GM21367 (cell line): Measurements from ENCODE around the gene FAM111B.
A peak's percentile ranks its signal among the peaks of the same experiment; 100 is the strongest.
"Not testable (repeated sequence)": the region's sequence is repeated elsewhere in the genome, so short reads cannot be mapped to it uniquely, and the experiment has no call there.

ENCODE experiments used
- ATAC-seq: cut with Tn5 transposase; IDR thresholded peaks from one replicate; pipeline ENCODE4 v1.9.1; 2021; ENCODE audit not compliant: unreplicated experiment

Gene FAM111B, protein sequence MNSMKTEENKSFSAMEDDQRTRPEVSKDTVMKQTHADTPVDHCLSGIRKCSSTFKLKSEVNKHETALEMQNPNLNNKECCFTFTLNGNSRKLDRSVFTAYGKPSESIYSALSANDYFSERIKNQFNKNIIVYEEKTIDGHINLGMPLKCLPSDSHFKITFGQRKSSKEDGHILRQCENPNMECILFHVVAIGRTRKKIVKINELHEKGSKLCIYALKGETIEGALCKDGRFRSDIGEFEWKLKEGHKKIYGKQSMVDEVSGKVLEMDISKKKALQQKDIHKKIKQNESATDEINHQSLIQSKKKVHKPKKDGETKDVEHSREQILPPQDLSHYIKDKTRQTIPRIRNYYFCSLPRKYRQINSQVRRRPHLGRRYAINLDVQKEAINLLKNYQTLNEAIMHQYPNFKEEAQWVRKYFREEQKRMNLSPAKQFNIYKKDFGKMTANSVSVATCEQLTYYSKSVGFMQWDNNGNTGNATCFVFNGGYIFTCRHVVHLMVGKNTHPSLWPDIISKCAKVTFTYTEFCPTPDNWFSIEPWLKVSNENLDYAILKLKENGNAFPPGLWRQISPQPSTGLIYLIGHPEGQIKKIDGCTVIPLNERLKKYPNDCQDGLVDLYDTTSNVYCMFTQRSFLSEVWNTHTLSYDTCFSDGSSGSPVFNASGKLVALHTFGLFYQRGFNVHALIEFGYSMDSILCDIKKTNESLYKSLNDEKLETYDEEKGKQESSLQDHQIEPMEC

DNA sequence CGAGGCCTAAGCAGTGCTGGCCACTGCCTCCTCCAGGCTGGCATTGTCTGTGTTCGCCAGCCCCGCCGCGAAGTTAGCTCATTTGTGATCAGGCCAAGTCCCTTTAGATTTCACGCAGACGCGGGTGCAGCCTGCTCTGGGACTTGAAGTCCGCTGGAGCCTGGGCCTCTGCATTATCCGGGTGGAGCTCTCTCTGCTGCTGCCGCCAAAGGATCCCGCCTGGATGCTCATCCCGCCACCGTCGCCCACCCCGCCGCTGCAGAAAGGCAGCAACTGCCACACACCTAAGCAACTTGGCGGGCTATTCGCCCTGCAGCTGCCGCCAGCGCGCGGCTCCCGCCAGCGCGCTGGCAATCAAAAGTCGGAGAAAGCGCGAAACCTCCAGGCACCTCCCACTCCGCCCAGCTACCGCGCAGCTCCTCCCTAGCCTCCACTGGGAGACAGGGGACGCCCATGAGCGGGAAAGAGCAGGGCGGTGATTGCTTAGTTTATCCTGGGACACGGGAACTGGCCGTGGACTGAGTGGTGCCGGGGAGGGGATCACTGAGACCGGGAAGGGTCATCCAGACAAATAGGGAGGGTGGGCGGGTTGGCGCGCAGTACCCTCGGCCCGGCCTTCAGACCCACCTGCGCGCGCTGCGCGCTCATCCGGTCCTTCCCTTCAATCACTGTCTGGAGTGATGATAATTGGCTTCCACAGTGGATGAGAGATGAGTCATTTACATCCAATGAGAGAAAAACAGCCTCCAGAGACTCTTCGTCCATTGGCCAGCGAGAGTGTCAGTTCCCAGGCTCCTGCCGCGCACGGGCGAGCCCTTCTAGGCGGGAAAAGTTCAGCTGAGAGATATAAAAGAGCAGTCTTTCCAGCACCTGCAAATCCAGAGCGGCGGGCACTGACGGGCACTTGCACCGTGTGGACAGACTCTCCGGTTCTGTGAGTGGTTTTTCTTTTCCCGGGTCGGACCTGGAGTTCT, at the start of gene FAM111B:
Gene FAM111B, plus strand, starts transcription at position 875 of the 974 bp plus-strand sequence. CDS start 2,389 bp downstream, outside the sequence.
- ATAC-seq = peak; percentile 56

DNA sequence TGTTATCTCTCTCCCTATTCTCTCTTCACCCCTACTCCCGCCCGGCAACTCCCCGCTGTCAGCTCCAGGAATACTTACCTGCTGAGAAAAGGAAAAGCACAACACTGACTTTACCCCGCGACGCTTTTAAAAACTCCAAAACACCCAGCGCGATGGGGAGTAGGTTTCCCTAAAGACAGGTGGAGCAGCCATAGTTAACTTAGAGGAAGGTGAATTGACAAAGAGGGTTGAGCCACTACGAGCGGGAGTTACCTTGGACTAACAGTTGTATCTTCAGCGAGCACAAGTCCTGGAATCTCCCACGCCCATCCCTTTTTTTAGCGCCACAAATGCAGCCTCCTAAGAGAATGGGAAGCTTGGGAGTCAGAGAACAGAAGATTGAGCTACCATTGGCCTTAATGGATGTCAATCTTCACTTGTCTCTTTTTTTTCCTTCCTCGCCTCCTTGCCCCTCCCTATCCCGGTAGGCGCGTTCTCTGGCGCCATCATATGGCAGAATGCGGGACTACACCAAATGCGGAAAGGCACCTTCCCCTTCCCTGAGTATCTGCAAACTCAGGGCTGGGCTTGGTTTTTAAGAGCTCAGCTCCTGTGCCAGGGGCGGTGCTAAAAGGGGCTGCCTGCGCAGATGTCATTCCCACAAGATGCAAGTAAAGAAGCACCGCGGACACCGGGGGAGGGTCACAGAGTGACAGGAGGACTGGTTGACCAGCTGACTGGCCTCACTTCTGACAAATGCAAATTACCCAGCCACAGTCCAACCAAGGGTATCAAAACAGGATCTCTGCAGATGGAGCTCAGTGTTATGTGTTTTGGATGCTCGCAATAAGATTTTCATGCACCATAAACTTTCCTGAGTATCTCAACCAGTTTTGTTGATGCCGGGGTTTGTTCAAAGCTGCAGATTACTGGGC, 48.7 kb upstream of the FAM111B start:
- ATAC-seq = peak; percentile 90

DNA sequence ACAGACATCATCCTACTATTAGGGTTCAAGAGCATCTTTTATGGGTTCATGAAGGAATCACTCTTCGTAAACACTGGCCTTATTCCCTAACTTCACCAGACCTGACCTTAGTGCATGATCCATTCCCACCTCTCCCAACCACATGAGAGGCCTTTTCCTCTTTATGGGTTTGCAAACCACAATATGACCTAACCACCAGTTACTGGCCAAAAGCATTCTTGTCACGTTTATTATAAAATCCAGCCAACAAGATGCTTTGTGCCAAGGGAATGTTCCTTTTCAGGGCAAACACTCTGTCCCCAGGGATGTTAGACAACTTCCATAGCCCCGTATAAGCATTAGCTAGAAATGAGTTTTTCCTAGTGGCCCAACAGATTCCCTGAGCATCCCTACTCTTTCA, 46.9 kb upstream of the FAM111B start:
- ATAC-seq = not testable (repeated sequence)

DNA sequence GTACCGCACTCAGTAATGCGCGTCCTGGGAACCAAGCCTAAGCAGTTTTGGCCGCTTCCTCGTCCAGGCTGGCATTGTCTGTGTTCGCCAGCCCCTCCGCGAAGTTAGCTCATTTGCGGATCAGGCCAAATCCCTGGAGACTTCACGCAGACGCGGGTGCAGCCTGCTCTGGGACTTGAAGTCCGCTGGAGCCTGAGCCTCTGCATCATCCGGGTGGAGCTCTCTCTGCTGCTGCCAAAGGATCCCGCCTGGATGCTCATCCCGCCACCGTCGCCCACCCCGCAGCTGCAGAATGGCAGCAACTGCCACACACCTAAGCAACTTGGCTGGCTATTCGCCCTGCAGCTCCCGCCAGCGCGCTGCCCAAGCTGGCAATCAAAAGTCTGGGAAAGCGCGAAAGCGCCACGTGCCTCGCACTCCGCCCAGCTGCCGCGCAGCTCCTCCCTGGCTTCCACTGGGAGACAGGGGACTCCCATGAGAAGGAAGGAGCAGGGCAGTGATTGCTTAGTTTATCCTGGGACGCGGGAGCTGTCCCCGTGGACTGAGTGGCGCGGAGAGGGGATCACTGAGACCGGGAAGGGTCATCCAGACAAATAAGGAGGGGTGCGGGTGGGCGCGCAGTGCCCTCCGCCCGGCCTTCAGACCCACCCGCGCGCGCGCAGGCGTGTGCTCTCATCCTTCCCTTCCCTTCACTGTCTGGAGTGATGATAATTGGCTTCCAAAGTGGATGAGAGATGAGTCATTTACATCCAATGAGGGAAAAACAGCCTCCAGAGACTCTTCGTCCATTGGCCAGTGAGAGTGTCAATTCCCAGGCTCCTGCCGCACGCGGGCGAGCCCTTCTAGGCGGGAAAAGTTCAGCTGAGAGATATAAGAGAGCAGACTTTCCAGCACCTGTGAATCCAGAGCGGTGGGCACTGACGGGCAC, 44.2 kb upstream of the FAM111B start:
- ATAC-seq = no peak

DNA sequence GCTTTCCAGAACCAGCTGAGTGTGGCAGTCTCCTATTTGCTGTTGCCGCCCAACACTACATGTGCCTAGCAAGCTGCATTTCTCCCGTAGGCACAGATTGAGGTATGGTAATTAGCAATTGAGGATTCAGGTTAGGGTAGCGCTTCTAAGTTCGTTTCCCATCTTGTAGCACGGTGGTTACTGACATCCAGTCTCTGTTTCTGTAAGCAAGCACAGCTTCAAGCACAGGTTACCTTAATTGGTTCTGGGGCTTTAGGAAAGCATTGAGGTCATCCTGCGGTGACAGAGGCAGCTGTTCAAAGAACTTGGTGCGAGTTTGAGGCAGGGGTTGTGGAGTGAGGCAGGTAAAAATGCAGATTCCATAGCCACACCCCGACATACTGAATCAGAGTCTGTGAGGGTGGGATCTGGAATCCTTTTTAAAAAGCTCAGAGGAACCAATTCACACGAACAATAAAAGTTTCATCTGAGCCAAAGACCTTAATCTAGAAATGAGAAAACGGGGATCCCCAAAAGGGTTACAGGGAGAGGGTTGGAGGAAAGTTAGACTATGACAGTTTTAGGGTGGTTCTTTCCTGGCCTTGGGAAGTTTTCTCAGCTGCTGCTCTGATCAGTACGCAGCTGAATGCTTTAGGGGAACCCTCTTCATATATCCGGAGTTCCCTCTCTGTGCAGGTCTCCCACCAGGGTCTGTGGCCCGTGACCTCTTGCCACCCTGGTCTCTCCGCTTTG, 42.9 kb upstream of the FAM111B start:
- ATAC-seq = peak; percentile 49

DNA sequence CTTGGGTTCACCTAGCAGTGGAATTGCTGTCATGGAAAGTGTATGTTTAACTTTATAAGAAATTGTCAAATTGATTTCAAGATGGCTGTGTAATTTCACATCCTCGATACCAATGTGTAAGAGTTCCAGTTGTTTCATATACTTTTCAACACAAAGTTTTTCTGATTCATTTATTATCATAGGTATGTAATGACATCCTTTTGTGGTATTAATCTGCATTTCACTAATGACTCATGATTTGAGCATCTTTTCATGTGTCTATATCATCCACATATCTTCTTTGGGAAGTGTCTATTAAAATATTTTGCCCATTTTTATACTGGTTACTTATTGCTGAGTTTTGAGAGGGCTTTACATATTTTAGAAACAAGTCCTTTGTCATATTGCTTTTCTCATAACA, 38.0 kb upstream of the FAM111B start:
- no peak for ATAC-seq

DNA sequence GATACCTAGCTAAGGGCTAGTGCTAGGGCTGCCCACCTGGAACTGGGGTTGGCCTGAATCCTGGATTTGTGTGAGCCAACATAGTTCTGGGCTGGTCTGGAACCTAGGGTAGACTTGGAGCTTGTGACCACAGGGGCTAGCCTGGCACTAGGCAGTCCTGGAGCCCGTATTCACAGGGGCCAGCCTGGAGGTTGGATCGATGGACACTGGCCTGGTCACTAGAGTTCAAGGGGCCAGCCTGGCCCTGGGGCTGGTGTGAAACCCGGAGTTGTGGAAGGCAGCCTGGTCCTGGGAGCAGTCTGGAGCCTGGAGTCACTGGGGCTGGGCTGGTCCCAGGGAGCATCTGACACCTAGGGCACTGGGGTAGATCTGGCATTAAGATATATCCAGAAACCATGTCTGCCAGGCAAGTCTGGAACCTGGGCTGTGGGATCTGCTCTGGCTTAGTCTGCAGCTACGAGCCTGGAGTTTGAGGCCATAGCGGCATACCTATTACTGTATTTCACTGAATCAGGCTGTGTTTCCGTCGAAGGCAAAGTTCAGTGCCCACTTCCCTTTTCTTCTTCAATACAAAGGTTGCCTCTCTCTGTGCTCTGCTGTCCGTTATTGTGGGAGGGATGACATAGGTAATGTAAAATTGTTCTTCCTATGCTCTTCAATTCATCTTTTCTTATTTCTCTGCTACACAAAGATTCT, 30.0 kb upstream of the FAM111B start:
- ATAC-seq = peak; percentile 95

DNA sequence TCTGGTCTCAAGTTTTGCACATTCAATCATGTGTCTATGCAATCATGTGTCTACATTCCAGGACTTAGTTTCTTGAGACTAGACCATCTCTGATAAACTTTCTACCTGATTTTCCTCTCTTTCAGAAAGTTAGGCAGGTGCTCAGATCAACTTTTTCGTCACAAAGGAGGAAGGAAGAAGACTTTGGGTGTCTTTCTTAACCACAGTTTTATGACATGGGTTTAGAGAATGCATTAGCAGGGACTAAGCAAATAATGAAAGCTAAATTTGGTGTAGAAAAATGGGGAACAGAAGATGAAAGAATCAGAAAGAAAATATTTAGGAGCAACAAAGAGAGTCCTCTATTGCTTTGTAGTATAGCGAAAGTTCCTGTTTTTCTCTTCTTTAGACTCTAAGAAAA, 28.6 kb upstream of the FAM111B start:
- no peak for ATAC-seq

DNA sequence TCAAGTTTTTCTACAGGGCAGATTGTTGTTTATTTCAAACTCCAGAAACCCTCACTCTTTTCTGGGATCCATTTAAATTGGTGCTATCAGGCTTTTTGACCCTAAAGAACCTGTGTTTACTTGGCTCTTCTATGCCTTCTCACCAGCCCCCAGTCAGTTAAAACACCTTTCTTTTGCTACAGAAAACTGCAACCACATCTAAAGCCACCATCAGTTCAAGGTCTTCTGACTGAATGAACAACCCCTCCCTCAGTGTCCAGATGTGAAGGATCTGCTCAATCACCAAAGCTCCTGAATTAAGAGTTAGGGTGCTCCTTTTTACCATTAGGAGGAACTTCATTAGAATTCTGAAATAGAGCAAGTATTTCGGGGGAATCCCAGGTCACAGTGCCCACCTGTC, 28.0 kb upstream of the FAM111B start:
- ATAC-seq = no peak

DNA sequence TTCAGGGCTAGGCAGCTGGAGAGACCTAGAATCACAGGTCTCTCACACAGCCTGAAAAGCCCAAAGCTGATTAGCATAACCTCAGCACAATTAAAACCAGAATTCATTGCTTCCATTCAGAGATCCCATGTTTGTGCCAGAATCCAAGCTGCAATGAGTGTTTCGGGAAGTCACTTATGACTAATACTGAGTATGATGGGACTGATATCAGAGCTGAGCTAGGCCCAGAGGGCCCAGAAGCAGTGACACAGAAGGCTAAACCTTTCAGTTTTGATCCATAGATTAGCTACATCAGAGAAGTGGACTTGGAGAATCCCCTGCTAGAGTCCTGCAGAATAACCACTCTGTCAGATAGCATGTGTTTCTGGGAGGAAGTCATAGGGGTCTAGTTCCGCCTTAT, 26.6 kb upstream of the FAM111B start:
- ATAC-seq = not testable (repeated sequence)

DNA sequence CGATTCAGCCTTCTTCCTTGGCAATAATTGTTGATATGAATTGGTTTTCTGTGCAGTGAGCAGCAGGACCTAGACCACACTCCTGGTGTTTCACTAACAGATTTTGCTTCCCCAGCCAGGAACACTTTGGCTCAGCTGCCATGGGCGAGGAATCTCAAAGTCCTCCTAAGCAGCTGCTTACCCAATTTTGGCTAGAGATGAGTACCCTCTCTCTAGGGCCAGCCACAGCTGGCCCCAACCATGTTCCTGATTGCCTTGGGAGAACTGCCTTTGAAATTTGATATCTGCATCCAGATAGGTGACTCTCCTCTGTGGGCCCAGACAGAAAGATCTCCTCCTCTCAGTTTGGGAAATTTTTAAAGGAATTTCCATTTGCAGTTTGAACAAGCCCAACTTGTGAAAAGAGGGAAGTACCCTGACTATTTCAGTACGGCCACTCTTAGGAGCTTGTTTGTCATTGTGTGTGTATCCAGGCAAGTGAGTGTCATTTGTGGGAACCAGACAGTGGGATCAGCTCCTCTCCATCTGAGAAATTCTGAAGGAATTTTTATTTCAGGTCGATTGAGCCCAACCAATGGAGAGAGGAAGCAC, 25.5 kb upstream of the FAM111B start:
- ATAC-seq = not testable (repeated sequence)

DNA sequence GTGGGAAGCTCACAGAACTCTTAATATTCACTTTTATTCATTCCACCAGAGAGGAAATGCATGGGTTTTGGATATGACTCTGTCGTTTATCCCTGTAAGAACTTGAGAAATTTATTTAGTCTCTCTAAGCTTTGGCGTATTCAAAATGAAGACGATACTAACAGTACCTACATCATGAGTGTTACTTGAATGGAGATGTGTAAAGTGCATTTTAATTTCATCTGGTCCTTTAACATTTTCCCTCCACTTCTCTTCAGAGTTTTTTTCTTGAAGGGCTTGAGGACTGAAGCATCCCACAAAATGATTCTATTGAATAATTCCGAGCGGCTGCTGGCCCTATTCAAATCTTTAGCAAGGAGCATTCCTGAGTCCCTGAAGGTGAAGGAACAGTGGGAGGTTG, 21.0 kb upstream of the FAM111B start, which contains the start of gene GLYATL1B:
Gene GLYATL1B, plus strand, starts transcription at position 301 of the 400 bp plus-strand sequence. Its CDS starts 0 bp downstream, at position 301.
- ATAC-seq = not testable (repeated sequence)

DNA sequence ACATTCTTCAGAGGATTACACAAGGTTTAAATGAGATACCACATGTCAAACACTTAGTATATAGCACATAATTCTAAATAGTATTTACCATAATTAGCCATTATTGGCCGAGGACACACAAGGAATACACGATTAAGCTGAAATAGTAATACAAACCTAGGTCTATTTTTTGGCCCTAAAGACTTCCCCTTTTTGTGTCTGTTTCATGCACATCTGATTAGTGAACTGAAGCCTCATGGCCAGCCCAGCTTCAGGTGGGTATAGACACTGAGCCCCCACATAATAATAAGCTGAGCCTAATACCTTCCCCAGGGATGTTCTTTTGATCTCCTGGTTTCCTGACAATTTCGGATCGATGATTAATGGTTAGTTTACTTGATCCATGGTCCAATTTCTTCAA, 18.9 kb upstream of the FAM111B start:
- no peak for ATAC-seq

DNA sequence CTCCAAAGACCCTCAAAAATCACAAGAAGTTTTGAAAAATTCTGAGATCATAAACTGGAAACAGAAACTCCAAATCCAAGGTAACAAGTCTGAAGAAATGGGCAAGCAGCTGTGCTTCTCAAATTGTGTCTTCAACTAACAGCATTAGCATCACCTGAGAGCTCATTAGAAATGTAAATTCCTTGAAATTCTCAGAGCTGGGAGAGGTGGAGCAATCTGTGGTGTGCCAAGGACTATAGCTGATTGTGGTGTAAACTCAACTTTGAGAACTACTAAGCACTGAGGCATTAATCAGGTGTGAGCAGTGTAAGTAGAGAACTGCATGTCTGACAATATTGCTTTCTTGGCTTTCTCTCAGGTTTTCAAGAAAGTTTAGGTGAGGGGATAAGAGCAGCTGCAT, 13.5 kb upstream of the FAM111B start:
- not testable (repeated sequence) for ATAC-seq

DNA sequence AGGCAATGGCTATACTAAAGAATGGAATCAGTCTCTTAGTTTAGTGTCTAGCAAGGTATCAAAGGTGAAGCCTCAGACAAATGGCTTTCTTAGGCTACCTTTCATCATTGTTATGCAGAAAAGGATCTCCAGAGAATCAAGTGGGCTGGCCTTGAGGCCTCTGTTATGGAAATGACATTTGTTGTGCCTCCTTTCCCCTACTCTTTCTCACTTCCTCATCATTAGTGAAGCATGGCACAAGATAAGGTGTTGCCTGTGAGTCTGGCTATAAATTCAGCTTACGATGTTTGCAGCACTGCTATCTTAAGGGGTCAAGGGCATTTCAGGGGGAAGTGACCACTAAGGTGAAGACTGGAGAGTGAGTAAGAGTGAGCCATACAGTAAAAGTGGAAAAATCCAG, 11.8 kb upstream of the FAM111B start:
- ATAC-seq = peak; percentile 85

DNA sequence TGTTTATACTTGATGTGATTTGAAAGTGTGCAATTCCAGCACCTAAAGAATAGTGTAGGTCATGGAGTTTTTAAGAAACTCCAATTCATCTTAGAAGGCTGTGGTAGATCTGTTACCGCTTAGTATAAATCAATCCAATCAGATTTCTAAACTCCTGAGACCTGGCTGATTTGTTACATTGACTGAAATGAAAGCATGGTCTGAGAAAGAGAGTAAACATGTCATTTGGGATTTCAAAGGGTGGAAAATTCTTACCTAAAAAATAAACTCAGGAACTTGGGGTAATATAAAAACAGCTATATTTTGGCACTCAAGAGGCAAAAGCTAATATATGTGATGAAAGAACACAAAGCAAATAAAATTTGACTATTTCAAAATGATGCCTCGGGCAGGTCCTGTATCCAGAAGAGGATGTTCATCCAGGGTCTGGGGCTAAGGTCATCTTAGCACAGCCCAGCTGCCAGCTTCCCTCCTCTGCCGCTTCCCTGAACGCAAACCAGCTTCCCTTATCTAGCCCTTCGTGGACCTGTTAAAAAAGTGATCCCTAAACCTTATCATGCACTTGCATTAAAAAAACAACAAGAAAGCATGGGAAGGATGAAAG, 11.0 kb upstream of the FAM111B start:
- not testable (repeated sequence) for ATAC-seq
